ENCODE measurements around the gene USP43. TPM values are rescaled to one million over a fixed set of nuclear protein-coding genes. Genes with fewer than 3 reads are reported as not detected.
"Not testable (repeated sequence)": the region's sequence is repeated elsewhere in the genome, so short reads cannot be mapped to it uniquely, and the experiment has no call there.

The USP43 gene
- total RNA-seq = under 1 TPM; 0.17 to 0.24 TPM

DNA sequence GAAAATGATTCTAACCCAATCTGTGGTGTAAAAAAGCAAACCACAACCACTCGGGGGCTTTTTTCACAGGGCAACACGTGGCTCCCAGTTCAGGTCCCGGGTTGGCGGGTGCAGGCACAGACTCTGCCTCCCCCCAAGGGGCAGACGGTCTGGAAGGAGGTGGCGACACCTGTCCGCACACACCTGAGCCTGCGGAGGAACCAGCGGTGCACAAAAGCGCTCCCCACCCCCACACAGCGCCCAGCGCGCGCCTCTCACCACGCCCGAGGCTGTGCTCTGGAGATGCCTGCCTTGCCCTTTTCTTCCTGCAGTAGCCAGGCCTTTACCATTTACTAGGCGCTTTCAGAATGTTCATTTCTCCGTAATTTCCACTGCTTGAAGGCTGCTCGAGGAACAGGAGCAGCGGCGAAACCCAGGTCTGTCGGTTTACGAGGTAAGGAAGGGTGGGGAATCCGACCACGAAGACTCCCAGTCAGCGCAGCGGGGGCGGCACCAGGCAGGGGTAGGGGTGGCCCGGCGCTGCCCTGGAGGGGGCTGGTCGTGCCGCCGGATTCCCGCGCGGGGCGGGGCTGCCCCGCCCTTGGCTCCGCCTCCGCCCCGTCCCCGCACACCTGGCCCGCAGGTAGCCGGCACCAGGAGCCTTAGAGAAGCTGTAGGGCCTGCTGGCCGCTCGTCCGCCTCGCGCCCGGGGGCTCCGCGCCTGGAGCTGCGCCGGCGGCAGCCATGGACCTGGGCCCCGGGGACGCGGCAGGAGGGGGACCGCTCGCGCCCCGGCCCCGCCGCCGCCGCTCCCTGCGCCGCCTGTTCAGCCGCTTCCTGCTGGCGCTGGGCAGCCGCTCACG lies at the start of gene USP43:
TSS of gene USP43 (plus strand) at position 608 of the 842 bp plus-strand sequence. CDS start at position 724, 116 bp downstream.
- Mint-ChIP-seq H3K9me3 (no peaks in the 10 kb centered on the region), H3K4me3 (peak within 1 kb of the TSS; percentile 78), H3K27ac (no peak within 1 kb of the TSS), H3K27me3 (ENCODE audit: low read depth) (peaks cover 51% of the 10 kb centered on the region), H3K36me3 (ENCODE audit: low read depth) (no peaks in the 10 kb centered on the region), H3K4me1 (ENCODE audit: low read depth) (no peaks in the 10 kb centered on the region)
- intact Hi-C loops (cut with micrococcal nuclease) = loop anchor here (2.0 kb wide), 2 partner anchors 32 to 68 kb away; partner anchors contain the start of gene CFAP52
- peak; percentile 41 for DNase-seq
- CTCF ChIA-PET = no interaction called here

DNA sequence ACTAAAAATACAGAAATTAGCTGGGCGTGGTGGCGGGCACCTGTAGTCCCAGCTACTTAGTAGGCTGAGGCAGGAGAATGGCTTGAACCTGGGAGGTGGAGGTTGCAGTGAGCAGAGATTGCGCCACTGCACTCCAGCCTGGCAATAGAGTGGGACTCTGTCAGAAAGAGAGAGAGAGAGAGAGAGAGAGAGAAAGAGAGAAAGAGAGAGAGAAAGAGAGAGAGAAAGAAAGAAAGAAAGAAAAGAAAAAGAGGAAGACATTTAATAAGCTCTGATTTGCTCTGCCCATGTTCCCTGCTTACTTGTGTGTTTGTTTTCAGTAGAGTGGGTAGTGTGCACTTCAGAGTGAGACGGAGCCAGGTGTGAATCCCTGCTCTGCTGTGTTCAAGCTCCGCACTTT lies 47.7 kb upstream of the USP43 start:
- H3K36me3 Mint-ChIP-seq (ENCODE audit: low read depth); H3K4me3 Mint-ChIP-seq; H3K27me3 Mint-ChIP-seq (ENCODE audit: low read depth); H3K9me3 Mint-ChIP-seq; intact Hi-C loops (cut with micrococcal nuclease); DNase-seq; H3K4me1 Mint-ChIP-seq (ENCODE audit: low read depth); H3K27ac Mint-ChIP-seq: not testable (repeated sequence)
- CTCF ChIA-PET = interaction anchor here (0.6 kb wide), 1 partner anchor 91 kb away, joined by 3 read pairs; no protein-coding TSS in a partner anchor

GRCh38 chr17:9598661-9599060 lies 46.7 kb upstream of the USP43 start:
- no peaks in the 10 kb centered on the region for H3K36me3 Mint-ChIP-seq (ENCODE audit: low read depth)
- CTCF ChIA-PET = no interaction called here

GRCh38 chr17:9604583-9604982 lies 40.7 kb upstream of the USP43 start:
- H3K36me3 Mint-ChIP-seq (ENCODE audit: low read depth); H3K4me3 Mint-ChIP-seq; H3K9me3 Mint-ChIP-seq; CTCF ChIA-PET; H3K27ac Mint-ChIP-seq; H3K4me1 Mint-ChIP-seq (ENCODE audit: low read depth); intact Hi-C loops (cut with micrococcal nuclease); DNase-seq: not testable (repeated sequence)
- peaks cover 19% of the 10 kb centered on the region for H3K27me3 Mint-ChIP-seq (ENCODE audit: low read depth)

More at GRCh38 chr17:9598661-9599060, 46.7 kb upstream of the USP43 start:
- H3K4me1 Mint-ChIP-seq (ENCODE audit: low read depth) = no peaks in the 10 kb centered on the region
- H3K27ac Mint-ChIP-seq = no peak overlapping the region
- H3K9me3 Mint-ChIP-seq = no peaks in the 10 kb centered on the region
- no peak overlapping the region for H3K4me3 Mint-ChIP-seq
- no peak for DNase-seq
- peaks cover 7% of the 10 kb centered on the region for H3K27me3 Mint-ChIP-seq (ENCODE audit: low read depth)
- intact Hi-C loops (cut with micrococcal nuclease) = no loop called here

GRCh38 chr17:9606453-9606852 lies 38.9 kb upstream of the USP43 start:
- Mint-ChIP-seq H3K4me1 (ENCODE audit: low read depth) (no peaks in the 10 kb centered on the region), H3K36me3 (ENCODE audit: low read depth) (no peaks in the 10 kb centered on the region), H3K4me3 (no peak overlapping the region), H3K27ac (no peak overlapping the region), H3K27me3 (ENCODE audit: low read depth) (peaks cover 22% of the 10 kb centered on the region), H3K9me3 (peaks cover 2% of the 10 kb centered on the region)
- intact Hi-C loops (cut with micrococcal nuclease) = no loop called here
- CTCF ChIA-PET = no interaction called here
- no peak for DNase-seq

DNA sequence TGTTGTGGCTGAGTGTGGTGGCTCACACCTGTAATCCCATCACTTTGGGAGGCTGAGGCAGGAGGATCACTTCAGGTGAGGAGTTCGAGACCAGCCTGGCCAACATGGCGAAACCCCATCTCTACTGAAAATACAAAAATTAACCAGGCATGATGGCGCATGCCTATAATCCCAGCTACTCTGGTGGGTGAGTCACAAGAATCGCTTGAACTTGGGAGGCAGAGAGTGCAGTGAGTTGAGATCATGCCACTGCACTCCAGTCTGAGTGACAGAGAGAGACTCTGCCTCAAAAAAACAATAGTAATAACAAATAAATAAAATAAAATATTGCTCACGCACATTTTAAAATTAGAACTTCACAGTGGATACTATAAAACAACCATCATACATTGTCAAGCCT lies 38.3 kb upstream of the USP43 start:
- DNase-seq; H3K4me1 Mint-ChIP-seq (ENCODE audit: low read depth); CTCF ChIA-PET; H3K27ac Mint-ChIP-seq; H3K36me3 Mint-ChIP-seq (ENCODE audit: low read depth); H3K4me3 Mint-ChIP-seq; H3K9me3 Mint-ChIP-seq; intact Hi-C loops (cut with micrococcal nuclease): not testable (repeated sequence)
- peaks cover 21% of the 10 kb centered on the region for H3K27me3 Mint-ChIP-seq (ENCODE audit: low read depth)

DNA sequence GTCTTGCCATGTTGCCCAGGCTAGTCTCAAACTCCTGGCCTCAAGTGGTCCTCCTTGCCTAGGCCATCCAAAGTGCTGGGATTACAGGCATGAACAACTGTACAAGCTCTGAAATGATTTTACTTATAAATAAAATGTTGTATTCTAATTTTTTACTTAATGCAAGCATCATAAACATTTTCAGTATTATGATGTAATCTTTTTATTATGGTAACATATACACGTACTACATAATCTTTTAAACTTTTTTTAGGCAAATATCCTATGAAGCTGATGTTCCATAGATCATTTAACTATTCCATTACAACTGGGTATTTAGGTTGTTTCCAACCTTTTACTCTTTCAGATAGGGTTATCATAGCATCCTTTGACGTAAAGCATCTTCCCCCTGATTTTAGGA lies 33.8 kb upstream of the USP43 start:
- Mint-ChIP-seq H3K4me3 (no peak overlapping the region), H3K27ac (no peak overlapping the region), H3K36me3 (ENCODE audit: low read depth) (no peaks in the 10 kb centered on the region), H3K27me3 (ENCODE audit: low read depth) (peaks cover 14% of the 10 kb centered on the region), H3K4me1 (ENCODE audit: low read depth) (no peaks in the 10 kb centered on the region), H3K9me3 (peaks cover 3% of the 10 kb centered on the region)
- intact Hi-C loops (cut with micrococcal nuclease) = no loop called here
- CTCF ChIA-PET = no interaction called here
- DNase-seq = no peak

GRCh38 chr17:9612006-9612405 lies 33.3 kb upstream of the USP43 start:
- H3K27me3 Mint-ChIP-seq (ENCODE audit: low read depth) = peaks cover 14% of the 10 kb centered on the region
- H3K9me3 Mint-ChIP-seq = peaks cover 3% of the 10 kb centered on the region
- DNase-seq = no peak
- CTCF ChIA-PET = no interaction called here
- no peak overlapping the region for H3K4me3 Mint-ChIP-seq
- intact Hi-C loops (cut with micrococcal nuclease) = no loop called here
- H3K4me1 Mint-ChIP-seq (ENCODE audit: low read depth) = no peaks in the 10 kb centered on the region
- H3K36me3 Mint-ChIP-seq (ENCODE audit: low read depth) = no peaks in the 10 kb centered on the region
- no peak overlapping the region for H3K27ac Mint-ChIP-seq

GRCh38 chr17:9615486-9615885 lies 29.8 kb upstream of the USP43 start:
- intact Hi-C loops (cut with micrococcal nuclease) = no loop called here
- no peak for DNase-seq
- H3K36me3 Mint-ChIP-seq (ENCODE audit: low read depth) = no peaks in the 10 kb centered on the region
- H3K27me3 Mint-ChIP-seq (ENCODE audit: low read depth) = peaks cover 7% of the 10 kb centered on the region
- H3K27ac Mint-ChIP-seq = no peak overlapping the region
- H3K9me3 Mint-ChIP-seq = peaks cover 1% of the 10 kb centered on the region
- no peak overlapping the region for H3K4me3 Mint-ChIP-seq
- CTCF ChIA-PET = no interaction called here
- no peaks in the 10 kb centered on the region for H3K4me1 Mint-ChIP-seq (ENCODE audit: low read depth)

GRCh38 chr17:9622961-9623360 lies 22.4 kb upstream of the USP43 start:
- CTCF ChIA-PET = interaction anchor here (0.5 kb wide), 1 partner anchor 821 kb away, joined by 3 read pairs; no protein-coding TSS in a partner anchor
- H3K27ac Mint-ChIP-seq = no peak overlapping the region
- intact Hi-C loops (cut with micrococcal nuclease) = no loop called here
- peaks cover 24% of the 10 kb centered on the region for H3K9me3 Mint-ChIP-seq
- H3K27me3 Mint-ChIP-seq (ENCODE audit: low read depth) = peaks cover 4% of the 10 kb centered on the region
- H3K36me3 Mint-ChIP-seq (ENCODE audit: low read depth) = no peaks in the 10 kb centered on the region
- DNase-seq = no peak
- no peak overlapping the region for H3K4me3 Mint-ChIP-seq
- no peaks in the 10 kb centered on the region for H3K4me1 Mint-ChIP-seq (ENCODE audit: low read depth)

- intact Hi-C loops (cut with micrococcal nuclease) = no loop called here
- Mint-ChIP-seq H3K4me3 (no peak overlapping the region), H3K9me3 (peaks cover 11% of the 10 kb centered on the region), H3K4me1 (ENCODE audit: low read depth) (no peaks in the 10 kb centered on the region), H3K27me3 (ENCODE audit: low read depth) (peaks cover 21% of the 10 kb centered on the region), H3K27ac (no peak overlapping the region), H3K36me3 (ENCODE audit: low read depth) (no peaks in the 10 kb centered on the region)
- no peak for DNase-seq
- CTCF ChIA-PET = interaction anchor here (1.5 kb wide), 1 partner anchor 51 kb away, joined by 4 read pairs; no protein-coding TSS in a partner anchor
Measured at GRCh38 chr17:9628509-9628908, 16.8 kb upstream of the USP43 start.

DNA sequence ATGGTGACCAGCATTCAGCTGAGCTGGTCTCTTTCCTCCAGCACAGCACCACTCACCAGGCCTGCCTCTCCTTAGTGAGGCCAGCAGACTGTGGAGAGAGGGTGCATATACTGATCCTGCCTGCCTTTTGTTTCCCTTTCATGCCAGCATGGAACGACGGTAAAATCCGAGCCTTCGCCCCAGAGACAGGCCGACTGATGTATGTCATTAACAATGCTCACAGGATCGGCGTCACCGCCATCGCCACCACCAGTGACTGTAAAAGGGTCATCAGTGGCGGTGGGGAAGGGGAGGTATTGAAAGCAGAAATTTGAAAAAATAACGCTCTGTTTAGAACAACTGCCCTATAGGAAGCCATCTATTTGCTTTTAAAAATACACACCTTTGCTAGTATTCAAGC lies 12.6 kb upstream of the USP43 start:
- H3K9me3 Mint-ChIP-seq = no peaks in the 10 kb centered on the region
- intact Hi-C loops (cut with micrococcal nuclease) = no loop called here
- CTCF ChIA-PET = interaction anchor here (0.8 kb wide), 1 partner anchor 807 kb away, joined by 3 read pairs; no protein-coding TSS in a partner anchor
- peaks cover 23% of the 10 kb centered on the region for H3K27me3 Mint-ChIP-seq (ENCODE audit: low read depth)
- no peak overlapping the region for H3K4me3 Mint-ChIP-seq
- no peaks in the 10 kb centered on the region for H3K36me3 Mint-ChIP-seq (ENCODE audit: low read depth)
- no peaks in the 10 kb centered on the region for H3K4me1 Mint-ChIP-seq (ENCODE audit: low read depth)
- no peak for DNase-seq
- H3K27ac Mint-ChIP-seq = no peak overlapping the region

GRCh38 chr17:9635340-9635739 lies 10.0 kb upstream of the USP43 start:
- peaks cover 25% of the 10 kb centered on the region for H3K27me3 Mint-ChIP-seq (ENCODE audit: low read depth)

More at GRCh38 chr17:9635340-9635739, 10.0 kb upstream of the USP43 start:
- Mint-ChIP-seq H3K36me3 (ENCODE audit: low read depth) (no peaks in the 10 kb centered on the region), H3K4me3 (no peak overlapping the region), H3K4me1 (ENCODE audit: low read depth) (no peaks in the 10 kb centered on the region), H3K9me3 (no peaks in the 10 kb centered on the region), H3K27ac (no peak overlapping the region)
- CTCF ChIA-PET = no interaction called here
- intact Hi-C loops (cut with micrococcal nuclease) = no loop called here
- DNase-seq = no peak

All from activated naive CD4-positive, alpha-beta T cell treated with anti-CD3 and anti-CD28 coated beads for 36 hours (primary cell).